Neutrophil (primary cell): ENCODE results near the gene GRB10.

Source experiments
- H3K27ac ChIP-seq: fragments of 200-600 bp; sonication (generic); 2 replicates; pipeline ENCODE4 v1.5.1; 2016; ENCODE audit warnings: mild to moderate bottlenecking, moderate library complexity
- H3K27me3 ChIP-seq: fragments of 200-600 bp; sonication (generic); 2 replicates; pipeline ENCODE4 v1.6.0; 2016; ENCODE audit warnings: mild to moderate bottlenecking
- H3K36me3 ChIP-seq: fragments of 200-600 bp; sonication (generic); 2 replicates; pipeline ENCODE4 v1.5.1; 2017
- H3K4me1 ChIP-seq, 2 experiments: fragments of 200-600 bp in 1 of 2; sonication (generic) in 1 of 2; 1 replicate in 1 of 2; 2 replicates in 1 of 2; pipeline versions ENCODE4 v1.5.1 to v1.6.1; 2013 to 2016; ENCODE audit warnings: low read depth in 1 of 2, low read length in 1 of 2, mild to moderate bottlenecking in 1 of 2, moderate library complexity in 1 of 2; ENCODE audit not compliant: control insufficient read depth in 1 of 2, insufficient read depth in 1 of 2
- H3K4me3 ChIP-seq, 2 experiments: fragments of 200-600 bp in 1 of 2; sonication (generic) in 1 of 2; 1 replicate in 1 of 2; 2 replicates in 1 of 2; pipeline ENCODE4 v1.5.1; 2013 to 2016; ENCODE audit warnings: low read depth in 1 of 2, low read length in 1 of 2, mild to moderate bottlenecking in 1 of 2, moderate library complexity in 1 of 2
- H3K9me3 ChIP-seq: fragments of 200-600 bp; sonication (generic); 2 replicates; pipeline ENCODE4 v1.5.1; 2016
- CTCF ChIP-seq: fragments of 200-600 bp; sonication (generic); IDR thresholded peaks from 2 replicates; pipeline ENCODE4 v1.5.1; 2016; ENCODE audit warnings: antibody characterized with exemption

Gene GRB10

DNA sequence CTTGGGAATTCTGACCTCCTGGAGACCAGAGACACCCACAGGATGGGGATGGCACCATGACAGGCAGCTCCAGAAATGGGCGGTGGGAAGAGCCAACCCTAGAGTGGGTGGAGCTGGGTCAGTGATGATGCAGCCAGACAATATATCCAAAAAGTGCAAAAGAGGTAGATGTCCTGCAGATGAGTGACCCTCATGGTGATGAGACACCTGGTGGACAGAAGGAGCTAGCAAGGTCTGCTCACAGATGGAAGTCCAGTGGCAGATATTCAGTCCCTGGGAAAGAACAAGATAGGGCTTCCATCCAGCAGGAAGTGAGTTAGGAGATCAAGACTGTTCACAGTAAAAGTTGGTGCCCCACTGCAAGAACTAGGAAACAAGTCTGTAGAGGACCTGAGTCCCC is 19.2 kb upstream of the GRB10 start:
- no peak overlapping the region for H3K4me3 ChIP-seq
- no peak for TF ChIP-seq CTCF
- no peaks in the 10 kb centered on the region for H3K4me1 ChIP-seq
- H3K27me3 ChIP-seq = peaks cover 22% of the 10 kb centered on the region
- no peaks in the 10 kb centered on the region for H3K36me3 ChIP-seq
- H3K27ac ChIP-seq = no peak overlapping the region
- H3K9me3 ChIP-seq = no peaks in the 10 kb centered on the region

GRCh38 chr7:50799873-50800272 is 17.2 kb upstream of the GRB10 start:
- H3K4me1 ChIP-seq = no peaks in the 10 kb centered on the region
- H3K36me3 ChIP-seq = no peaks in the 10 kb centered on the region
- TF ChIP-seq CTCF = no peak
- no peak overlapping the region for H3K27ac ChIP-seq
- no peak overlapping the region for H3K4me3 ChIP-seq
- H3K27me3 ChIP-seq = peaks cover 28% of the 10 kb centered on the region
- H3K9me3 ChIP-seq = no peaks in the 10 kb centered on the region

DNA sequence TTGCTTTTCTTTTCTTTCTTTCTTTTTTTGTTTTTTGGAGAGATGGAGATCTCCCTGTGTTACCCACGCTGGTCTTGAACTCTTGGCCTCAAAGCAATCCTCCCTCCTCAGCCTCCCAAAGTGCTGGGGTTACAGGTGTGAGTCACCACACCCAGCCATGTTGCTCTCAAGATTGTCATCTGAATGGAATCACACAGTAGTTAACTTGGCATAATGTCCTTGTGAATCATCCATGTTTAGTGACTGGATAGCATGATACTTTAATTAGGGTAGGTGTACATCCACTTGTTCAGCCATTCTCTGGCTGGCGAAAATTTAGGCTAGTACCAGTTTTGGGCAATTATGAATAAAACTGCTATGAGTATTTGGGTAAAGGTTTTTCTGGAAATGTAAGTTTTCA is 15.4 kb upstream of the GRB10 start:
- Histone ChIP-seq H3K27ac (no peak overlapping the region), H3K36me3 (no peaks in the 10 kb centered on the region), H3K9me3 (no peaks in the 10 kb centered on the region), H3K4me3 (no peak overlapping the region), H3K4me1 (peaks cover 0 to 3% of the 10 kb centered on the region in 2 experiments), H3K27me3 (peaks cover 45% of the 10 kb centered on the region)
- TF ChIP-seq CTCF = no peak

GRCh38 chr7:50795831-50796230 is 13.1 kb upstream of the GRB10 start:
- H3K4me1 ChIP-seq = peaks cover 11 to 17% of the 10 kb centered on the region in 2 experiments

GRCh38 chr7:50795253-50795652 is 12.6 kb upstream of the GRB10 start:
- H3K27ac ChIP-seq = no peak overlapping the region
- H3K27me3 ChIP-seq = peaks cover 32% of the 10 kb centered on the region
- H3K36me3 ChIP-seq = no peaks in the 10 kb centered on the region
- H3K4me1 ChIP-seq = peaks cover 11 to 17% of the 10 kb centered on the region in 2 experiments
- no peak for TF ChIP-seq CTCF
- H3K9me3 ChIP-seq = no peaks in the 10 kb centered on the region
- no peak overlapping the region for H3K4me3 ChIP-seq

More at GRCh38 chr7:50795831-50796230, 13.1 kb upstream of the GRB10 start:
- no peaks in the 10 kb centered on the region for H3K9me3 ChIP-seq
- no peak overlapping the region for H3K27ac ChIP-seq
- H3K36me3 ChIP-seq = no peaks in the 10 kb centered on the region
- H3K4me3 ChIP-seq = no peak overlapping the region
- TF ChIP-seq CTCF = no peak
- peaks cover 36% of the 10 kb centered on the region for H3K27me3 ChIP-seq
